Stimulated activated CD8-positive, alpha-beta memory T cell treated with anti-CD3 and anti-CD28 coated beads, Interleukin-7, amount 100 ng/mL, for 48 hours (primary cell): ENCODE results near the gene PRR5.
A peak's percentile ranks its signal among the peaks of the same experiment; 100 is the strongest.

Experiments
- DNase-seq, 2 donors: peaks; one replicate each; pipeline ENCODE4 v3.0.0-alpha.2; 2020; ENCODE audit warnings: low read depth in 1 of 2; ENCODE audit errors: extremely low read depth in 1 of 2

Gene PRR5

GRCh38 chr22:44691796-44692661 is 10.0 kb upstream of the PRR5 start:
- no peak for DNase-seq

DNA sequence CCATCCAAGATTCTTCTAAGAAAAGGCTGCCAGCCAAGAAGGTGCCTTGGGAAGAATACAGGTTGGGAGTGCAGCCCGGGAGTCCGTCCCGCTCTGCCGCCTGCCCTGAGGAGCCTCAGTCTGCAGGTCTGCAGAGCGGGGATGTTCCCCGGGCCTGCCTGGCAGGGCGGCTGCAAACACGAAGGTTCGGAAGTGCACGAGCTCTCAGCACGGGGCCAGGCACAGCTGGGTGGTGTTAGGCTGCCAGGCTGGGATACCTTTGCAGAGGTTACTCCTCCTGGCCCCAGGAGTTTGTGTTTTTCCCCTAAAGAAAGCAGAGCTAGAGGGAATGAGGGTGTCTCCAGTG is 9.4 kb upstream of the PRR5 start:
- no peak for DNase-seq

- no peak for DNase-seq
Measured at GRCh38 chr22:44693145-44693544, 8.9 kb upstream of the PRR5 start.

GRCh38 chr22:44693756-44694155 is 8.2 kb upstream of the PRR5 start:
- no peak for DNase-seq

GRCh38 chr22:44697423-44698141 is 4.4 kb upstream of the PRR5 start:
- DNase-seq, result peak; percentile 74

GRCh38 chr22:44698531-44699421 is 3.2 kb upstream of the PRR5 start:
- no peak for DNase-seq

- DNase-seq, result no peak
Measured at GRCh38 chr22:44700456-44700855, 1.5 kb upstream of the PRR5 start.

GRCh38 chr22:44701187-44701790 is 715 bp upstream of the PRR5 start:
- DNase-seq, result no peak

GRCh38 chr22:44702479-44703198 is 635 bp downstream of the PRR5 start:
- DNase-seq, result no peak

DNA sequence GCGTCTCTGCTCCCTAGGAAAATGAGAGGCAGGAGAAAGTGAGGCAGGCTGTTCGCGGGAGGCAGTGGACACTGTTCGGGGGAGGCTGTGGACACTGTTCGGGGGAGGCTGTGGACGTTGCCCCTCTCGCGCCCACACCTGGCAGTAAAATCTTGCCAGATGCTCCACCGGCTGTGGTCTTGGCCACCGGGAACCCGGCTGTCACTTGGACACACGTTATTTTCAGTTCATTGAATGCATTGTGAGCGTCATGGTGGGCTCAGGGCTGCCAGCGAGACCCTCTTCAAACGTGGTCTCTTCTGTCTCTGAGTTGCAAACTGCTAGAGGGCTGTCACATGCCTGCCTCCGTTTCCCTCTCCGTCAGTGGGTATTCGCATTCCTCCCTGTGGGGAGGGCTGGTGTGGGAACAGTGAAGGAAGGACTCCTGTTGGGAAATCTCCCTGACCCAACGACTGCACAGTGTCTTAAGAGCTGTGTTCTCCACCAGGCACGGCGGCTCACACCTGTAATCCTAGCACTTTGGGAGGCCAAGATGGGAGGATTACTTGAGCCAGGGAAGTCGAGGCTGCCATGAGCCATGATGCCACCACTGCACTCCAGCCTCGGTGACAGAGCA is 1.4 kb downstream of the PRR5 start:
- no peak for DNase-seq

DNA sequence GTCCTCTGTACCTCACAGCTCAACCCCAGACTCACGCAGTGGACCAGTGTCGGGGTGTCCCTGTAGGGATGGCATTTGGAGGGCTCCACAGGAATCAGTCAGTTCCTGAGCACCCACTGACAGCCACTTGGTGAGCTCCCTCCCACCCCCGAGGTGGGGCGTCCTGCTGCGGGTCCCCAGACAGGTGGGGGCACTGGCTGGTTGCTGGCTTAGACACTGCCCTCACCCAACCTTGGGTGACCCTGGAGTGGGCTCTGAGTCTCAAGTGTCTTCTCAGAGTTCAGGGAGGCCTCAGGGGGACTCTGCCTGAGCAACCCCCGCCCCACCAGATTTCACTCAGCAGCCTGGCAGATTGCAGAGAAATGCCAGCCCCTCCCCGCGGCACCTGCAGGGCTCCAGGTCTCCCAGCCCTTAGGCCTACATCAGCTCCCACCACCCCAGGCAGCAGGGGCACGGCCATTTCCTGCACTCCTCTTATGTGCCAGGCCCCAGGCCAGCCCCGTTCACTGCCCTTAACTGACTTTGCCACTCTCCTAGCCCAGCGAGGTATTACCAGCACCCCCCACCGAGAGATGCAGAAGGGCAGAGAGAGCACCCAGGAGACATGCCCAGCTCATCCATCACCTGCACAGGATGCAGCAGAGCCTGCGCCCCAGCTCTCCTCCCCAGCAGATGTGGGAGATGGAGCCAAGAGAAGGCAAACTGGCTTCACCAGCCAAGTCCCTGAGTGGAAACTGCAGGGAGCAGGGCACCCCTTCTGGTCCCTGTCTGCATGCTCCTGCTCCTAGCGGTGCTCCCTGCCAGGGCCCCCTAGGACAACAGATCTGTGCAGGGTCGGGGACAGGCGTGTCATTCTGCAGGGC is 2.4 kb downstream of the PRR5 start:
- DNase-seq, result no peak

DNA sequence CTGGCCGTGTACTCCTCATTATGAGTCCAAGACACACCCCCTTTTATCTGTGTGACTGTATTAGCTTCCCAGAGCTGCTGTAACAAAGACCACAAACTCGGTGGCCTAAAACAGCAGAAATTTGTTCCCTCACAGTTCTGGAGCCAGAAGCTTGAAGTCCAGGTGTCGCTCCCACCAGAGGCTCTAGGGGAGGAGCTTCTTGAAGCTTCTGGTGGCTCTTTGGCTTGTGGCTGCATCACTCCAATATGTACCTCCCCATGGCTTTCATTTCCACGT is 3.0 kb downstream of the PRR5 start:
- DNase-seq, result no peak

DNA sequence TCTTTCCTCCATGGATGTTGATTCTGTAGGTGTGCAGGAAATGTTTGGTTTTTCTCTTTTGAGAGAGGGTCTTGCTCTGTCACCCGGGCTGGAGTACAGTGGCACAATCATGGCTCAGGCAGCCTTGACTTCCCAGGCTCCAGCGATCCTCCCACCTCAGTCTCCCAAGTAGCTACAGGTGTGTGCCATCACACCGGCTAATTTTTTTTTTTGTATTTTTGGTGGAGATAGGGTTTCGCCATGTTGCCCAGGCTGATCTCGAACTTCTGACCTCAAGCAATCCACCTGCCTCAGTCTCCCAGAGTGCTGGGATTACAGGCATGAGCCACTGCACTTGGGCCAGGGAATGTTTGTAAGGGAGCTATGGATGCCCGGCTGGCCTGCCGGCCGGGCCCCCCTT is 4.5 kb downstream of the PRR5 start:
- DNase-seq, result no peak

GRCh38 chr22:44707178-44707577 is 5.2 kb downstream of the PRR5 start:
- DNase-seq, result no peak

DNA sequence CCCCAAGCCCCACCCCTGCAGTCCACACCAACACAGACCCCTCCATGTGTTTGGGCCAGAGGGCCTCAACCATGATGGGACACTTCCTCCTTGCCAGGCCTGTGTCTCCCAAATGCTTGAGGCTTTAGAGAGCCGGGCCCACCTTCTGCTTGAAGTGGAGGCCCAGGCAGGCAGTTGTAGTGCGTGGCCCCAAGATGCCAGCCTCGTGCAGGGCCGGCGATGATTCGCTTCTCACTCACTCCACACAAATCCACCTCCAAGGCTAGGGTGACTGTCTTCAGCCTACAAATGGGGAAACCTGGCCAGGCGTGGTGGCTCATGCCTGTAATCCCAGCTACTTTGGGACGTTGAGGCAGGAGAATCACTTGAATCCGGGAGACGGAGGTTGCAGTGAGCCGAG is 5.7 kb downstream of the PRR5 start:
- DNase-seq, result no peak

GRCh38 chr22:44709881-44710392 is 7.9 kb downstream of the PRR5 start:
- DNase-seq, result no peak

GRCh38 chr22:44710474-44711240 is 8.7 kb downstream of the PRR5 start:
- peak; percentile 29 to 59 for DNase-seq

DNA sequence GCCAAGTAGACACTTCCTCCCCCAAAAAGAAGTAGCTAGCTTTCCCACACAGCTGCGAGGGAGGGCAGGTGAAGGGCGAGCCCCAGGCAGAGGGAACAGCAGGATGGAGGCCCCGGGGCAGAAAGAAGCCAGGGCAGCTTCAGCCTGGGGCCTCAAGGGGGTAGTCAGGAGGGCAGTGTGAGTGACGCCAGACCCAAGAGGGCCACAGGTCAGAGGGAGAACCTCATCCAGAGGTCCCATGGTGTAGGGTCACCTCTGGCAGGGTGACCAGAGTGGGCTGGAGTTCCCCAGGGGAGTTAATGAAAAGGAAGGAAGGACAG is 9.2 kb downstream of the PRR5 start:
- no peak for DNase-seq
